PC-9 (cell line): ENCODE measurements around the gene RRH. TPM values are rescaled to one million over a fixed set of nuclear protein-coding genes. Genes with fewer than 3 reads are reported as not detected.

Source experiments
- BruUV-seq: library from RNA; stranded (reverse); fragments of 400-500 nt; replicated peaks from 2 replicates; lab custom pipeline; 2021; lab: Mats Ljungman, UMichigan
- CTCF ChIA-PET: fragments of 300-600 bp; sonication (Branson Sonifier 250); formaldehyde crosslinking; loops from one replicate; lab custom pipeline; 2022; ENCODE audit warnings: antibody characterized with exemption; lab: Charles Lee
- POLR2A ChIA-PET: fragments of 300-600 bp; sonication (Branson Sonifier 250); formaldehyde crosslinking; loops from one replicate; lab custom pipeline; 2022; ENCODE audit warnings: antibody characterized with exemption; ENCODE audit not compliant: unreplicated experiment; lab: Charles Lee
- DNase-seq, 2 experiments: peaks; one replicate each; pipeline versions ENCODE4 v3.0.0 to v3.0.0-alpha.2; 2015 to 2022; ENCODE audit warnings: mixed read lengths in 1 of 2
- H2AFZ ChIP-seq: fragments of 200-600 bp; sonication (generic); 2 replicates; pipeline ENCODE4 v1.8.1; 2017; ENCODE audit warnings: antibody characterized with exemption
- H3F3A ChIP-seq: fragments of 200-600 bp; sonication (generic); 2 replicates; pipeline ENCODE4 v1.8.1; 2017; ENCODE audit warnings: antibody characterized with exemption, mild to moderate bottlenecking, low read depth; ENCODE audit not compliant: insufficient read depth
- H3K27ac ChIP-seq: fragments of 200-600 bp; sonication (generic); 2 replicates; pipeline ENCODE4 v1.6.1; 2016; ENCODE audit warnings: mixed run types
- H3K27me3 ChIP-seq: fragments of 200-600 bp; sonication (generic); 2 replicates; pipeline ENCODE4 v1.6.1; 2016; ENCODE audit warnings: low read depth, mixed run types; ENCODE audit not compliant: insufficient read depth
- H3K36me3 ChIP-seq: fragments of 200-600 bp; sonication (generic); 2 replicates; pipeline ENCODE4 v1.6.1; 2016; ENCODE audit warnings: low read depth, mixed run types
- H3K4me1 ChIP-seq: fragments of 200-600 bp; sonication (generic); replicated peaks from 2 replicates; pipeline ENCODE4 v1.6.1; 2016; ENCODE audit warnings: mixed run types; ENCODE audit not compliant: insufficient read depth
- H3K4me2 ChIP-seq: fragments of 200-600 bp; sonication (generic); 2 replicates; pipeline ENCODE4 v1.6.1; 2017; ENCODE audit warnings: mixed run types
- H3K4me3 ChIP-seq: fragments of 200-600 bp; sonication (generic); 2 replicates; pipeline ENCODE4 v1.6.1; 2016; ENCODE audit warnings: mixed run types
- H3K79me2 ChIP-seq: fragments of 200-600 bp; sonication (generic); 2 replicates; pipeline ENCODE4 v1.6.1; 2017; ENCODE audit warnings: low read depth, mixed run types
- H3K9me2 ChIP-seq: fragments of 200-600 bp; sonication (generic); 2 replicates; pipeline ENCODE4 v1.8.1; 2017; ENCODE audit warnings: mild to moderate bottlenecking; ENCODE audit not compliant: insufficient read depth
- H3K9me3 ChIP-seq: fragments of 200-600 bp; sonication (generic); 2 replicates; pipeline ENCODE4 v1.8.1; 2016; ENCODE audit warnings: low read depth; ENCODE audit not compliant: insufficient read depth
- H4K20me1 ChIP-seq: fragments of 200-600 bp; sonication (generic); 2 replicates; pipeline ENCODE4 v1.8.1; 2017; ENCODE audit not compliant: insufficient read depth
- CTCF ChIP-seq: fragments of 200-600 bp; sonication (generic); conservative IDR thresholded peaks from 2 replicates; pipeline ENCODE4 v1.6.1; 2017; ENCODE audit warnings: mixed run types, antibody characterized with exemption, mild to moderate bottlenecking, moderate library complexity
- EZH2 ChIP-seq: fragments of 200-600 bp; sonication (generic); IDR thresholded peaks from 2 replicates; pipeline ENCODE4 v1.8.0; 2017; ENCODE audit warnings: antibody characterized with exemption, low read depth
- intact Hi-C: fragments of 100-400 bp; cut with micrococcal nuclease; formaldehyde crosslinking; loops from one replicate; pipeline ENCODE4 v1.10.0; 2022; ENCODE audit not compliant: unreplicated experiment
- total RNA-seq: library from RNA; stranded (reverse); gene quantifications from 2 replicates; pipeline ENCODE4 v1.2.3, GENCODE V29; 2021

The RRH gene
- total RNA-seq, 1 experiment from 2014 or later: 0.24 TPM

- CTCF ChIA-PET: interaction anchor here (0.6 kb wide), 1 partner anchor 166 kb away, joined by 16 read pairs; no protein-coding TSS in a partner anchor
- Histone ChIP-seq H4K20me1 (no peaks in the 10 kb centered on the region), H3K9me2 (no peaks in the 10 kb centered on the region), H3K79me2 (no peaks in the 10 kb centered on the region), H3K4me1 (no peaks in the 10 kb centered on the region), H3K36me3 (no peaks in the 10 kb centered on the region), H3K27me3 (no peaks in the 10 kb centered on the region), H3K4me2 (no peak overlapping the region), H3K4me3 (no peak overlapping the region), H3F3A (no peaks in the 10 kb centered on the region), H2AFZ (no peak overlapping the region), H3K9me3 (no peaks in the 10 kb centered on the region), H3K27ac (no peak overlapping the region)
- no TSS peak for BruUV-seq
- POLR2A ChIA-PET: no interaction called here
- TF ChIP-seq CTCF (no peak), EZH2 (no peak)
- DNase-seq: no peak
- intact Hi-C loops: no loop called here
Measured at GRCh38 chr4:109876634-109877265, 49.0 kb downstream of the RRH start.

DNA sequence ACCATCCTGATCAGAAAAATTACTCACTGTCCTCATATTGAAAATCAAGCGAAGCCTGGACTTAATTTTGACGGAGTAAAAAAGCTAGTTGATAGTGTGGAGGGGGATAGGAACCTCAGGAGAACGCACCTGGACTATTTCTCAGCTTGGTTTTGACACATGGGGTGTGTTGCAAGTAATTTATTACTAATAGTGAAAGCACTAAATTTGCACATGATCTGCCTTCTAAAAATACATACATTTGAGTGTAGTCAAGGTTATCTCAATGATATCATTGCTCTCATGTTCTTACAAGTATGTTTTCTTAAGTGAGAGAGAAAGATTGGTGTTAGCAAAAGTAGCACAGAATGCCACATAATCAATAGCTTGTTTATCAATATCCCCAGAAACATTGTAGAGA lies 49.6 kb downstream of the RRH start:
- H3K4me3 ChIP-seq: no peak overlapping the region
- intact Hi-C loops: no loop called here
- H3K4me2 ChIP-seq: no peak overlapping the region
- no peaks in the 10 kb centered on the region for H4K20me1 ChIP-seq
- CTCF ChIA-PET: interaction anchor here (0.6 kb wide), 1 partner anchor 166 kb away, joined by 16 read pairs; no protein-coding TSS in a partner anchor
- H3K36me3 ChIP-seq: no peaks in the 10 kb centered on the region
- H3K9me2 ChIP-seq: no peaks in the 10 kb centered on the region
- no peak for DNase-seq
- no TSS peak for BruUV-seq
- no peaks in the 10 kb centered on the region for H3F3A ChIP-seq
- no peaks in the 10 kb centered on the region for H3K79me2 ChIP-seq
- H2AFZ ChIP-seq: no peak overlapping the region
- no peaks in the 10 kb centered on the region for H3K27me3 ChIP-seq
- H3K4me1 ChIP-seq: no peaks in the 10 kb centered on the region
- TF ChIP-seq EZH2 (no peak), CTCF (no peak)
- POLR2A ChIA-PET: no interaction called here
- H3K27ac ChIP-seq: no peak overlapping the region
- no peaks in the 10 kb centered on the region for H3K9me3 ChIP-seq

DNA sequence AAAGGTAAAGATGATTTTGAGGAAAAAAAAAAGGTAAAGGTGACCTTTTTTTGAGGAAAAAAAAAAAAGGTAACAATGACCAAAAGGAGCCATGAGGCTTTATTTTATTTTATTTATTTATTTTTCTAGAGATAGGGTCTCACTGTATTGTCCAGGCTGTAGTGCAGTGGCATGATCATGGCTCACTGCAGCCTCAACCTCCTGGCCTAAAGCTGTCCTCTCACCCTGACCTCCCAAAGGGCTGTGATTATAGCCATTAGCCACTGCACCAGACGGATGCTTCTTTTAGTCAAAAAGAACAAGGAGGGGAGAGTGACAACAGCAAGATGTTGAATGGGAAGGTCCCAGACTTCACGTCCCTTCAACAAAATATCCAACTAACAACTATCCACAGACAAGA lies 50.6 kb downstream of the RRH start:
- Histone ChIP-seq H3K4me1 (no peaks in the 10 kb centered on the region), H3K4me3 (no peak overlapping the region), H3K27ac (no peak overlapping the region), H3K9me2 (no peaks in the 10 kb centered on the region), H3K79me2 (no peaks in the 10 kb centered on the region), H2AFZ (no peak overlapping the region), H3K36me3 (no peaks in the 10 kb centered on the region), H3F3A (no peaks in the 10 kb centered on the region), H3K4me2 (no peak overlapping the region), H3K27me3 (no peaks in the 10 kb centered on the region), H3K9me3 (no peaks in the 10 kb centered on the region), H4K20me1 (no peaks in the 10 kb centered on the region)
- TF ChIP-seq EZH2: no peak
- ChIA-PET CTCF (no interaction called here), POLR2A (no interaction called here)
- intact Hi-C loops: no loop called here
- BruUV-seq: no TSS peak
- DNase-seq: no peak

DNA sequence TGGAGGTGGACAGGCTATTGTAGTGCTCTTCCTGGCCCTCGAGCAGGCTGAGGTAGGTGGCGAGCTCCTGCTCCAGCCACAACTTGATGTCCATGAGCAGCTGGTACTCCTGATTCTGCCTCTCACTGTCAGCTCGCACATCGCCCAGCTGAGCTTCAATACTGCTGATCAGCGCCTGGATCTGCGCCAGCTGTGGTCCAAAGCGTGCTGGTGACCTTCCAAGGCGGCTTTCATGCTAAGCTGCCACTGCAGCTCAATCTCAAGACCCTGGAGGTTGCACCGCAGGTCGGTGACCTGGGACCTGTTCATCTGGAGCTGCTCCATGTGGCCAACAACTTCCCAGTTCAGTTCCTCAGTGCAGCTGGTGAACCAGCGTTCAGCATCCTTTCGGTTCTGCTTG lies 51.3 kb downstream of the RRH start:
- H3K9me3 ChIP-seq: no peaks in the 10 kb centered on the region
- ChIA-PET POLR2A (no interaction called here), CTCF (no interaction called here)
- H2AFZ ChIP-seq: no peak overlapping the region
- no TSS peak for BruUV-seq
- no peaks in the 10 kb centered on the region for H3F3A ChIP-seq
- H3K27ac ChIP-seq: no peak overlapping the region
- H4K20me1 ChIP-seq: no peaks in the 10 kb centered on the region
- no peak for DNase-seq
- no peaks in the 10 kb centered on the region for H3K9me2 ChIP-seq
- H3K4me2 ChIP-seq: no peak overlapping the region
- intact Hi-C loops: no loop called here
- no peaks in the 10 kb centered on the region for H3K4me1 ChIP-seq
- H3K4me3 ChIP-seq: no peak overlapping the region
- TF ChIP-seq CTCF (no peak), EZH2 (no peak)
- no peaks in the 10 kb centered on the region for H3K79me2 ChIP-seq
- no peaks in the 10 kb centered on the region for H3K27me3 ChIP-seq
- no peaks in the 10 kb centered on the region for H3K36me3 ChIP-seq
